ENCODE results near the gene NUP107. TPM values are rescaled to one million over a fixed set of nuclear protein-coding genes. Genes with fewer than 3 reads are reported as not detected.
"Not testable (repeated sequence)": the region's sequence is repeated elsewhere in the genome, so short reads cannot be mapped to it uniquely, and the experiment has no call there.

The NUP107 gene
- total and polyA plus RNA-seq, 7 donors: 9.2 to 22.8 (median 19.8) TPM

GRCh38 chr12:68674376-68674775 is 12.4 kb upstream of the NUP107 start:
- DNase-seq (no peak), ATAC-seq (no peak)
- no peak for TF ChIP-seq CTCF (IDR thresholded peaks at IDR 0.05)
- no peak overlapping the region for H3K27ac ChIP-seq
- no peaks in the 10 kb centered on the region for H3K4me1 ChIP-seq
- H3K9me3 ChIP-seq: no peaks in the 10 kb centered on the region
- no peaks in the 10 kb centered on the region for H3K36me3 ChIP-seq (ENCODE audit: insufficient read depth in 1 of 2, low read depth in 1 of 2)
- H3K4me3 ChIP-seq: no peak overlapping the region
- H3K27me3 ChIP-seq (ENCODE audit: insufficient read depth in 3 of 3, low read length in 2 of 3): no peaks in the 10 kb centered on the region
- intact Hi-C loops (cut with DNase I): no loop called here

- ATAC-seq (no peak), DNase-seq (no peak)
- Histone ChIP-seq H3K27ac (no peak overlapping the region), H3K36me3 (ENCODE audit: insufficient read depth in 1 of 2, low read depth in 1 of 2) (no peaks in the 10 kb centered on the region), H3K27me3 (ENCODE audit: insufficient read depth in 3 of 3, low read length in 2 of 3) (no peaks in the 10 kb centered on the region), H3K4me3 (no peak overlapping the region), H3K9me3 (no peaks in the 10 kb centered on the region), H3K4me1 (no peaks in the 10 kb centered on the region)
- 50 to 57% (median 57%) methylated on average over 5 of the region's 5 CpGs for WGBS, 3 donors
- TF ChIP-seq CTCF (IDR thresholded peaks at IDR 0.05): no peak
- intact Hi-C loops (cut with DNase I): no loop called here
Measured at GRCh38 chr12:68675101-68675842, 11.5 kb upstream of the NUP107 start.

GRCh38 chr12:68676854-68677253 is 9.9 kb upstream of the NUP107 start:
- ATAC-seq; H3K27ac ChIP-seq; H3K4me1 ChIP-seq; H3K9me3 ChIP-seq; H3K27me3 ChIP-seq (ENCODE audit: insufficient read depth in 3 of 3, low read length in 2 of 3); DNase-seq; H3K4me3 ChIP-seq; intact Hi-C loops (cut with DNase I); H3K36me3 ChIP-seq (ENCODE audit: insufficient read depth in 1 of 2, low read depth in 1 of 2): not testable (repeated sequence)
- 91 to 93% (median 93%) methylated on average over 5 of the region's 5 CpGs for WGBS, 3 donors

GRCh38 chr12:68686262-68686594 is 550 bp upstream of the NUP107 start:
- no peak for ATAC-seq
- intact Hi-C loops (cut with DNase I): loop anchor here (5.0 to 10.0 kb wide), 4 partner anchors 71 to 1419 kb away; partner anchors contain the start of genes RAP1B (in 2 of the 2) and CAND1 (in 1 of the 2)
- WGBS, 3 donors: 33 to 39% (median 37%) methylated on average over 3 of the region's 3 CpGs

GRCh38 chr12:68695454-68695853 is 8.7 kb downstream of the NUP107 start:
- no peaks in the 10 kb centered on the region for H3K9me3 ChIP-seq
- ATAC-seq: no peak
- no peak for TF ChIP-seq CTCF (IDR thresholded peaks at IDR 0.05)
- intact Hi-C loops (cut with DNase I): loop anchor here in 1 of 2 donors (5.0 kb wide), 1 partner anchor 42 kb away; no protein-coding TSS in a partner anchor
- no peak overlapping the region for H3K4me3 ChIP-seq
- H3K36me3 ChIP-seq (ENCODE audit: insufficient read depth in 1 of 2, low read depth in 1 of 2): peaks cover 3 to 98% of the 10 kb centered on the region in 2 donors
- no peak overlapping the region for H3K27ac ChIP-seq
- H3K4me1 ChIP-seq: no peaks in the 10 kb centered on the region
- no peaks in the 10 kb centered on the region for H3K27me3 ChIP-seq (ENCODE audit: insufficient read depth in 3 of 3, low read length in 2 of 3)
- DNase-seq: no peak

More at GRCh38 chr12:68686262-68686594, 550 bp upstream of the NUP107 start:
- Histone ChIP-seq H3K9me3 (no peaks in the 10 kb centered on the region), H3K36me3 (ENCODE audit: insufficient read depth in 1 of 2, low read depth in 1 of 2) (peaks cover 0 to 18% of the 10 kb centered on the region in 2 donors), H3K27ac (peak overlapping the region; percentile 81), H3K4me3 (peak overlapping the region; percentile 86), H3K27me3 (ENCODE audit: insufficient read depth in 3 of 3, low read length in 2 of 3) (no peaks in the 10 kb centered on the region), H3K4me1 (peaks cover 14% of the 10 kb centered on the region)
- TF ChIP-seq CTCF (IDR thresholded peaks at IDR 0.05): no peak
- DNase-seq: no peak
